ENCODE results near the gene OR6J1.
"Not testable (repeated sequence)": the region's sequence is repeated elsewhere in the genome, so short reads cannot be mapped to it uniquely, and the experiment has no call there.

The OR6J1 gene

GRCh38 chr14:22589096-22589839 is 54.9 kb downstream of the OR6J1 start, which contains the start of gene DAD1:
Gene DAD1, minus strand, starts transcription at chr14:22589224. Its CDS starts 67 bp downstream, at chr14:22589157.
- TF ChIP-seq EZH2phosphoT487 (IDR thresholded peaks at IDR 0.05; ENCODE audit: low read depth) = no peak
- TF ChIP-seq CTCF (IDR thresholded peaks at IDR 0.05; ENCODE audit: low read depth, low read length) = no peak
- peak within 1 kb of the TSS; percentile 86 for H2AFZ ChIP-seq (ENCODE audit: low read depth, low read length)
- peak within 1 kb of the TSS; percentile 95 for H3K9ac ChIP-seq (ENCODE audit: low read length)
- H3K27me3 ChIP-seq (ENCODE audit: low read depth, low read length) = peaks cover 5% of the 10 kb centered on the region
- peaks cover 47% of the 10 kb centered on the region for H3K79me2 ChIP-seq (ENCODE audit: low read length)
- peak within 1 kb of the TSS; percentile 56 for H3K27ac ChIP-seq (ENCODE audit: low read length)
- no peaks in the 10 kb centered on the region for H3K9me3 ChIP-seq (ENCODE audit: insufficient read depth, low read length)
- H3K4me3 ChIP-seq (ENCODE audit: low read length) = peak within 1 kb of the TSS; percentile 97
- H4K20me1 ChIP-seq (ENCODE audit: insufficient read depth, low read length) = peaks cover 32% of the 10 kb centered on the region
- peaks cover 12% of the 10 kb centered on the region for H3K36me3 ChIP-seq (replicated peaks; ENCODE audit: low read depth, low read length)
- H3K4me2 ChIP-seq (ENCODE audit: low read length) = peak within 1 kb of the TSS; percentile 99
- peaks cover 21% of the 10 kb centered on the region for H3K4me1 ChIP-seq (ENCODE audit: low read length)

- Histone ChIP-seq H3K27me3 (ENCODE audit: low read depth, low read length) (peaks cover 2% of the 10 kb centered on the region), H3K4me3 (ENCODE audit: low read length) (peak overlapping the region; percentile 97), H3K9me3 (ENCODE audit: insufficient read depth, low read length) (no peaks in the 10 kb centered on the region), H3K4me2 (ENCODE audit: low read length) (peak overlapping the region; percentile 99), H2AFZ (ENCODE audit: low read depth, low read length) (no peak overlapping the region), H3K4me1 (ENCODE audit: low read length) (peaks cover 23% of the 10 kb centered on the region), H3K9ac (ENCODE audit: low read length) (peak overlapping the region; percentile 95), H3K79me2 (ENCODE audit: low read length) (peaks cover 54% of the 10 kb centered on the region), H3K36me3 (replicated peaks; ENCODE audit: low read depth, low read length) (peaks cover 15% of the 10 kb centered on the region), H4K20me1 (ENCODE audit: insufficient read depth, low read length) (peaks cover 38% of the 10 kb centered on the region), H3K27ac (ENCODE audit: low read length) (peak overlapping the region; percentile 56)
- TF ChIP-seq CTCF (IDR thresholded peaks at IDR 0.05; ENCODE audit: low read depth, low read length) (no peak), EZH2phosphoT487 (IDR thresholded peaks at IDR 0.05; ENCODE audit: low read depth) (no peak)
Measured at GRCh38 chr14:22588526-22589095, 55.5 kb downstream of the OR6J1 start.

- H2AFZ ChIP-seq (ENCODE audit: low read depth, low read length); H3K9me3 ChIP-seq (ENCODE audit: insufficient read depth, low read length); H3K27me3 ChIP-seq (ENCODE audit: low read depth, low read length): not testable (repeated sequence)
- Histone ChIP-seq H3K4me1 (ENCODE audit: low read length) (peaks cover 24% of the 10 kb centered on the region), H3K79me2 (ENCODE audit: low read length) (peaks cover 61% of the 10 kb centered on the region), H3K27ac (ENCODE audit: low read length) (peak overlapping the region; percentile 56), H3K4me2 (ENCODE audit: low read length) (peak overlapping the region; percentile 99), H3K36me3 (replicated peaks; ENCODE audit: low read depth, low read length) (peaks cover 15% of the 10 kb centered on the region), H3K4me3 (ENCODE audit: low read length) (peak overlapping the region; percentile 97), H3K9ac (ENCODE audit: low read length) (peak overlapping the region; percentile 95), H4K20me1 (ENCODE audit: insufficient read depth, low read length) (peaks cover 42% of the 10 kb centered on the region)
Measured at GRCh38 chr14:22587677-22588422, 56.3 kb downstream of the OR6J1 start.

GRCh38 chr14:22587247-22587646 is 56.9 kb downstream of the OR6J1 start:
- H3K27ac ChIP-seq (ENCODE audit: low read length) = no peak overlapping the region
- no peak overlapping the region for H3K4me3 ChIP-seq (ENCODE audit: low read length)
- TF ChIP-seq CTCF (IDR thresholded peaks at IDR 0.05; ENCODE audit: low read depth, low read length) (no peak), EZH2phosphoT487 (IDR thresholded peaks at IDR 0.05; ENCODE audit: low read depth) (no peak)
- H3K36me3 ChIP-seq (replicated peaks; ENCODE audit: low read depth, low read length) = peaks cover 15% of the 10 kb centered on the region
- no peak overlapping the region for H3K9ac ChIP-seq (ENCODE audit: low read length)
- no peaks in the 10 kb centered on the region for H3K9me3 ChIP-seq (ENCODE audit: insufficient read depth, low read length)
- H3K79me2 ChIP-seq (ENCODE audit: low read length) = peaks cover 67% of the 10 kb centered on the region
- H2AFZ ChIP-seq (ENCODE audit: low read depth, low read length) = no peak overlapping the region
- H3K27me3 ChIP-seq (ENCODE audit: low read depth, low read length) = no peaks in the 10 kb centered on the region
- peaks cover 25% of the 10 kb centered on the region for H3K4me1 ChIP-seq (ENCODE audit: low read length)
- peaks cover 42% of the 10 kb centered on the region for H4K20me1 ChIP-seq (ENCODE audit: insufficient read depth, low read length)
- H3K4me2 ChIP-seq (ENCODE audit: low read length) = 0 out of 2 replicates have a peak overlapping the region, but pooled peaks have one; percentile 99

All from OCI-LY3 (cell line).